Activated T-cell treated with anti-CD3 and anti-CD28 coated beads, Interleukin-2, amount 50 U/mL, for 24 hours (primary cell): ENCODE results near the gene NLRP6.
"Not testable (repeated sequence)": the region's sequence is repeated elsewhere in the genome, so short reads cannot be mapped to it uniquely, and the experiment has no call there.

Experiments
- DNase-seq: peaks from one replicate; pipeline ENCODE4 v3.0.0-alpha.2; 2020
- H3K27ac Mint-ChIP-seq: 2 replicates; pipeline ENCODE4 v1.8.0; 2020; ENCODE audit warnings: mild to moderate bottlenecking, mixed read lengths
- H3K27me3 Mint-ChIP-seq: 2 replicates; pipeline ENCODE4 v1.8.0; 2020; ENCODE audit warnings: mixed read lengths
- H3K36me3 Mint-ChIP-seq: 2 replicates; pipeline ENCODE4 v1.8.0; 2020; ENCODE audit warnings: low read depth, mixed read lengths
- H3K4me1 Mint-ChIP-seq: 2 replicates; pipeline ENCODE4 v1.8.0; 2020; ENCODE audit warnings: low read depth, mixed read lengths
- H3K4me3 Mint-ChIP-seq: 2 replicates; pipeline ENCODE4 v1.8.0; 2020; ENCODE audit warnings: mild to moderate bottlenecking, moderate library complexity, mixed read lengths
- H3K9me3 Mint-ChIP-seq: 2 replicates; pipeline ENCODE4 v1.8.0; 2020; ENCODE audit warnings: mixed read lengths

The NLRP6 gene

DNA sequence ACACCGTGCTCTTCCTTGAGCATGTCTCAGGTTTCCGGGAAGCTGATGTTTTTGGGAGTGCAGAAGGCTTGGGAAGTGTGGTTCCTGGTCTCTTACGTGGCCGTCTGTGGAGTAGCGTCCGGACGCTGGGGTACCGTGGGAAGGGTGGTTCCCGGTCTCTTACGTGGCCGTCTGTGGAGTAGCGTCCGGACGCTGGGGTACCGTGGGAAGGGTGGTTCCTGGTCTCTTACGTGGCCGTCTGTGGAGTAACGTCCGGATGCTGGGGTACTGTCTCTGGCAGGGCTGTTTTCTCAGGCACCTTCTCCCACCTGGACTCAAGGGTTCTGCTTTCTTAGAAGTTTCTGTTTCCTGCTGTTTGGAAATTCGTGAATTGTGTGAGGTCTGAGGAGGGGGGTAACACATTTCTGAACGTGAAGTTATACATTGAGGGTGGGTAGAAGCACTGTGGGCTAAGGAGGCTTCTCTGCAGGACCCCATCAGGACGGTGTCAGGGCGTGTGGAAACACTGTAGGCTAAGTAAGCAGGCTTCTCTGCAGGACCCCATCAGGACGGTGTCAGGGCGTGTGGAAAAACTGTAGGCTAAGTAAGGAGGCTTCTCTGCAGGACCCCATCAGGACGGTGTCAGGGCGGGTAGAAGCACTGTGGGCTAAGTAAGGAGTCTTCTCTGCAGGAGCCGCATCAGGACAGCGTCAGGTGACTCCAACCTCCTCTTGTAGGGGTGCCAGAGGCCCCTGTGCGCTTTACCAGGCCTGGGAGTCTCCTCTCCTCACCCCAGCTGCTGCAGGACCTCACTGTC, 47.8 kb downstream of the NLRP6 start:
- Mint-ChIP-seq H3K4me1 (peaks cover 59% of the 10 kb centered on the region), H3K4me3 (peak overlapping the region; percentile 67)

DNA sequence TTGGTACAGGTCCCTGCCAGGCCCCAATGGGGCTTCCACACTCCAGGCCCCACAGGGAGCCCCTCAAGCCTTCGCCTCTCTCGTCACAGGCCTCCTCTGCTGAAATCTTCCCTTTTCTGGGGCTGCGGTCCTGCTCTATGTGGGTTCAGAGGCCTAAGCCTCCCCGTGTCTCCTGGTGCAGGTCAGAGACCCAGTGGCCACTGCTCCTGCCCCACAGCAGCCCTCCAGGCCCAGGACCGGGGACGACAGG, 48.3 kb downstream of the NLRP6 start:
- Mint-ChIP-seq H3K4me1 (peaks cover 64% of the 10 kb centered on the region), H3K27ac (peak overlapping the region; percentile 96)
- no peak for DNase-seq

More for the DNA sequence above, 47.8 kb downstream of the NLRP6 start:
- no peak for DNase-seq
- Mint-ChIP-seq H3K27me3 (no peaks in the 10 kb centered on the region), H3K36me3 (no peaks in the 10 kb centered on the region), H3K27ac (peak overlapping the region; percentile 96), H3K9me3 (no peaks in the 10 kb centered on the region)

DNA sequence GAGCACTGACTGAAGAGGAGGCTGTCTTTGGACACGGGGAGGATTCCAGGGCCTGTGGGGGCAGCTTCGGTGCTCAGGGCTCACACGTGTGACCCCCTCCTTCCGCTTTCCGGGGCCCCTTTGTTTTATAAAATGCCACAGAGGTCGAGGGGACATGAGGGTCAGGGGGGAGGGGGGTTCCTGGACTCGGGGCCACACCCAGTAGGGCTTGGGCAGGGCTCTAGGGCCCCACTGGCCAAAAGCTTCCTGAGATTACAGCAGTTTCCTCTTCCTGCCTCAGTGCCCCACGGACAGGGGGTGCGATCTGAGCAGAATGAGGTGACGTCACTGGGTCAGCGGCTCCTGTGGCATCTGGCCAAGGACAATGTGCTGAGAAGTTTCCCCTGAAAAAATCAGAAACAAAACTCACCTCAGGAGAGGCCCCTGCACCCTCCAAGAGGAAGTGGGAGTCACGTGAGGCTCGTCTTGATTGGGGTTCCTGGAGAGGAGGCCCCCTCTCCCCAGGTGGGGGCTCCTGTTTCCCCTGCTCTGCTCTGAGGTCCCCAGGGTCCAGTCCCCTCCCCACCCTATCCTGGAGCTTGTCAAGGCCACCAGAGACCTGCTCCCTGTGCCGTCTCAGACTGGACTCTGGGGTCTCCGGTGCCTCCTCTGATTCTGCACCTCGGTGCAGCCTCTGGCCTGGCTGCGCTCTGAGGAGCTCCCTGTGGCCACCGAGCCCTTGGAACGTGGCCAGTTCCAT, 48.8 kb downstream of the NLRP6 start:
- H3K9me3 Mint-ChIP-seq = no peaks in the 10 kb centered on the region
- peak; percentile 75 for DNase-seq
- H3K27me3 Mint-ChIP-seq = no peaks in the 10 kb centered on the region
- H3K27ac Mint-ChIP-seq = peak overlapping the region; percentile 96
- H3K4me1 Mint-ChIP-seq = peaks cover 69% of the 10 kb centered on the region
- H3K36me3 Mint-ChIP-seq = no peaks in the 10 kb centered on the region
- H3K4me3 Mint-ChIP-seq = peak overlapping the region; percentile 67

More for the DNA sequence above, 48.3 kb downstream of the NLRP6 start:
- H3K27me3 Mint-ChIP-seq = no peaks in the 10 kb centered on the region
- no peaks in the 10 kb centered on the region for H3K9me3 Mint-ChIP-seq
- peak overlapping the region; percentile 67 for H3K4me3 Mint-ChIP-seq
- H3K36me3 Mint-ChIP-seq = no peaks in the 10 kb centered on the region

DNA sequence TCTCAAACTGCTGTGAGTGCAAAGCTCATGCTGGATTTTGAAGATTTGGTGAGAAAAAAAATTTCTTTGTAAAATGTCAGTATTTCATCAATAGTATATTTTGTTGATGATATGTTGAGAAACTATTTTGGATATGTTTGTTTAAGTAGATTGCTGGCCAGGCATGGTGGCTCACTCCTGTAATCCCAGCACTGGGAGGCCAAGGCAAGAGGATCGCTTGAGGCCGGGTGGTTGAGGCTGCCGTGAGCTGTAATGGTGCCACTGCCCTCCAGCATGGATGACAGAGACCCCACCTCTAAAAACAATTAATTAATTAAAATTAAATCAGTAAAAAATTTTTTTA, 49.3 kb downstream of the NLRP6 start:
- no peaks in the 10 kb centered on the region for H3K9me3 Mint-ChIP-seq
- H3K4me3 Mint-ChIP-seq = peak overlapping the region; percentile 67
- no peak for DNase-seq
- H3K4me1 Mint-ChIP-seq = peaks cover 71% of the 10 kb centered on the region
- no peaks in the 10 kb centered on the region for H3K27me3 Mint-ChIP-seq
- peak overlapping the region; percentile 96 for H3K27ac Mint-ChIP-seq
- no peaks in the 10 kb centered on the region for H3K36me3 Mint-ChIP-seq

DNA sequence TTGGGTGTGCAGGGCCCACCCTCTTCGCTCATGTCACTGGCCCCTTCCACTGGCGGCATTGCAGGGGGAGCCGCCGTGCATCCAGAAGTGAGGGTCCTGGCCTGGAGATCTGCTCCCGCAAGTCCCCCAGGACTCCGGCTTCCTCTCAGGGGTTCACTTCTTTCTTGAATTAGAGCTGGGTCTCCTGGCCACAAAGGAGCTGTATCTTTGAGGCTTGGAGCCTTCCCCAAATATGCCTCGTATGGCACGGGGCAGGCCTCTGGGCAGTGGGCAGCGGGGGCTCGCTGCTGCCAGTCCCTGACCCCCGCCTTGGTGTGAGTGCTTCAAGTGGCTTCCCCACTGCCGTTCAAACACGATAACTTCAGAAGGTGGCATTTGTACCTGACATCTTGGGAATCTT, 49.8 kb downstream of the NLRP6 start:
- DNase-seq = peak; percentile 32
- Mint-ChIP-seq H3K4me3 (no peak overlapping the region), H3K27ac (no peak overlapping the region), H3K4me1 (peaks cover 75% of the 10 kb centered on the region), H3K27me3 (no peaks in the 10 kb centered on the region), H3K36me3 (no peaks in the 10 kb centered on the region), H3K9me3 (no peaks in the 10 kb centered on the region)

DNA sequence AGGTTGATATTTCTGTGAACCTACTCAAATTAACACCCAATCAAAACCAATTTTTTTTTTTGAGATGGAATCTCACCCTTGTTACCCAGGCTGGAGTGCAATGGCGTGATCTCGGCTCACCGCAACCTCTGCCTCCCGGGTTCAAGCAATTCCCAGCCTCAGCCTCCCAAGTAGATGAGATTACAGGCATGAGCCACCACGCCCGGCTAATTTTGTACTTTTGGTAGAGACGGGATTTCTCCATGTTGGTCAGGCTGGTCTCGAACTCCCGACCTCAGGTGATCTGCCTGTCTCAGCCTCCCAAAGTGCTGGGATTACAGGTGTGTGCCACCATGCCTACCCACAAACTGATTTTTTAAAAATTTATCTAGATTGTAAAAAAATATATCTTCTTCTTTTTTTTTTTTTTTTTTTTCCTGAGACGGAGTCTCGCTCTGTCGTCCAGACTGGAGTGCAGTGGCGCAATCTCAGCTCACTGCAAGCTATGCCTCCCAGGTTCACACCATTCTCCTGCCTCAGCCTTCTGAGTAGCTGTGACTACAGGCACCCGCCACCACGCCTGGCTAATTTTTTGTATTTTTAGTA, 50.4 kb downstream of the NLRP6 start:
- not testable (repeated sequence) for H3K36me3 Mint-ChIP-seq, H3K27me3 Mint-ChIP-seq, H3K27ac Mint-ChIP-seq, H3K4me3 Mint-ChIP-seq, H3K9me3 Mint-ChIP-seq
- peaks cover 75% of the 10 kb centered on the region for H3K4me1 Mint-ChIP-seq
- DNase-seq = peak; percentile 25

DNA sequence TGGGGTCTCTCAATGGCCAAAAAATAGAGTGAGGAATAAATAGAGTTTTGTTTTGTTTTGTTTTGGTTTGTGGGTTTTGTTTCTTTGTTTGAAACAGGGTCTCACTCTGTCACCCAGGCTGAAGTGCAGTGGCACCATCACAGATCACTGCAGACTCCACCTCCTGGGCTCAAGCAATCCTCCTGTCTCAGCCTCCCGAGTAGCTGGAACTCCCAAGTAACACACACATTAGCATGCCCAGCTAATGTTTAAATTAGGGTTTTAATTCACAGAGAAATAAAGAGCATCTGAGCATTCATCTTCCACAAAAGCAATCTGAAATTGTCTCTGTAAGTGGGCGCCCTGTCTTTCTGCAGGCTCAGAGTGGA, 51.7 kb downstream of the NLRP6 start:
- H3K4me1 Mint-ChIP-seq = peaks cover 66% of the 10 kb centered on the region
- H3K9me3 Mint-ChIP-seq = no peaks in the 10 kb centered on the region
- DNase-seq = peak; percentile 27
- no peaks in the 10 kb centered on the region for H3K27me3 Mint-ChIP-seq
- no peaks in the 10 kb centered on the region for H3K36me3 Mint-ChIP-seq
- peak overlapping the region; percentile 63 for H3K27ac Mint-ChIP-seq
- H3K4me3 Mint-ChIP-seq = no peak overlapping the region

DNA sequence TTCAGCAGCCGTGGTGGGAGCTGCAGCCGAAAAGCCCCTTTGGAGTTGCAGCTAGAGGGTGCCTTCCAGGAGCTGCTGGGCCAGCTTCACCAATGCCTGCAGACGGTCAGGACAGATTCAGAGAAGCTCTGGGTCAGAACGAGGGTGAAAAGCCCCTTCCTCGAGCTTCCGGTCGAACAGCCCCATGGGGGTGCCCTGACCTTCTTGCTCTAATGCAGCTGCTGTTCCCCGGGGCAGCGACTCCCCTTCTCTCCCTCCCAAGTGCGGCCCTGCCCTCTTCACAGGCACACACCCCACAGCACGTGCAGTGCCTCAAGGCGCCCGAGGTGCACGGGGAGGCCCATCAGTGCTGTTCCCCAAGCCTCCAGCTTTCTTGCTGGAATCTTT, 52.1 kb downstream of the NLRP6 start:
- Mint-ChIP-seq H3K27ac (peak overlapping the region; percentile 44), H3K36me3 (no peaks in the 10 kb centered on the region), H3K4me3 (no peak overlapping the region), H3K27me3 (no peaks in the 10 kb centered on the region), H3K9me3 (no peaks in the 10 kb centered on the region), H3K4me1 (peaks cover 64% of the 10 kb centered on the region)
- peak; percentile 30 for DNase-seq

DNA sequence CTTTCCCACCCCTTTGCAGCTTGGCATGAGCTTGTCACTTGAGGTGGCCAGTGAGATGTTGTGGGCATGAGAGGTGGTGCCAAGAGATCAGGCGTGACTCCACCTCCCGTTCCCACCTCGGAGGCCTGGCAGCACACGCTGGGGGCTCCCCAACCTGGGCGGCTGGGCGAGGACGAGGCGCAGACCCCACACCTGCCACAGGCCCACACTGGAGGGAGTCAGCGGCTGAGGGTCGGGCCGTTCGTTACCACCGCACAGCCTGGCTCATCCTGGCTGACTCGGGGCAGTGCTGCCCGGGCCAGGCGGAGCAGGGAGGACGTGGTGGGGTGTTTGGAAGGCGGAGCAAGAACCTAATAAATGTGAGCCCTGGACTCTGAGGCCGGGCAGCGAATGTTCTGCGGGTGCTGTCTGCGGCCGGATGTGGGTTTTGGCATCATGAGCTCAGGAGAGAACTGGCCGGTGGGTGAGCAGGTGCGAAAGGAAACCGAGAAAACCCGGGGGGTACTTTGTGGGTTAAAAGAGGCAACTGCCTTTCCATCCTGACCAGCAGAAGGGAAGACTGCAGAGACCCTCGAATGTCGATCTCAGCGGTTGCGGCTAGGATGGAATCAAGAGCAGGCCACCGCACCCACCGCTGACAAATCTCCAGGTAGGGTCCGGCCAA, 52.6 kb downstream of the NLRP6 start:
- Mint-ChIP-seq H3K4me1 (peaks cover 65% of the 10 kb centered on the region), H3K4me3 (peak overlapping the region; percentile 35), H3K27me3 (no peaks in the 10 kb centered on the region), H3K9me3 (no peaks in the 10 kb centered on the region), H3K27ac (peak overlapping the region; percentile 74), H3K36me3 (no peaks in the 10 kb centered on the region)
- peak; percentile 42 for DNase-seq

DNA sequence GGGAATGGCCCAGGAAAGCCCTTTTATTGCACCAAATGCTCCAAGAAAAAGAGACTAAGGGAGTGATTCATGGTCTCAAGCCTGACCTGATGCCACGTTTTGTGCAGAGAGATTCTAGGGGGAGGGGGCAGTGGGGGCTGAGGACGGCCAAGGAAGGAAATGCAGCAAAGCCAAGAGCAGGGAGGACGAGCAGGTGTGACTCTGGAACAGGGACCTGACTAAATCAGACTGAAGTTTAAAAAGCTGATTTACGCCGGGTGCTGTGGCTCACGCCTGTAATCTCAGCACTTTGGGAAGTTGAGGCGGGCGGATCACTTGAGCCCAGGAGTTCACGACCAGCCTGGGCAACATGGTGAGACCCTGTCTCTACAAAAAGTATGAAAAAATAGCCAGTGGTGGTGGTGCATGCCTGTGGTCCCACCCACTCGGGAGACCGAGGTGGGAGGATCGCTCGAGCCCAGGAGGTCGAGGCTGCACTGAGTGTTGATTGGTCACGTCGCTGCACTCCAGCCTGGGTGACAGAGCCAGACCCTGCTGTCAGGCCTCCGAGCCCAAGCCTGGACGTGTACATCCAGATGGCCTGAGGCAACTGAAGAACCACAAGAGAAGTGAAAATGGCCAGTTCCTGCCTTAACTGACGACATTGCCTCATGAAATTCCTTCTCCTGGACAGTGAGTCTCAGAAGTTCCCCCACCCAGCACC, 53.3 kb downstream of the NLRP6 start:
- DNase-seq = peak; percentile 31
- Mint-ChIP-seq H3K27me3 (no peaks in the 10 kb centered on the region), H3K36me3 (no peaks in the 10 kb centered on the region), H3K9me3 (no peaks in the 10 kb centered on the region), H3K4me1 (peaks cover 65% of the 10 kb centered on the region), H3K27ac (peak overlapping the region; percentile 74), H3K4me3 (peak overlapping the region; percentile 35)

DNA sequence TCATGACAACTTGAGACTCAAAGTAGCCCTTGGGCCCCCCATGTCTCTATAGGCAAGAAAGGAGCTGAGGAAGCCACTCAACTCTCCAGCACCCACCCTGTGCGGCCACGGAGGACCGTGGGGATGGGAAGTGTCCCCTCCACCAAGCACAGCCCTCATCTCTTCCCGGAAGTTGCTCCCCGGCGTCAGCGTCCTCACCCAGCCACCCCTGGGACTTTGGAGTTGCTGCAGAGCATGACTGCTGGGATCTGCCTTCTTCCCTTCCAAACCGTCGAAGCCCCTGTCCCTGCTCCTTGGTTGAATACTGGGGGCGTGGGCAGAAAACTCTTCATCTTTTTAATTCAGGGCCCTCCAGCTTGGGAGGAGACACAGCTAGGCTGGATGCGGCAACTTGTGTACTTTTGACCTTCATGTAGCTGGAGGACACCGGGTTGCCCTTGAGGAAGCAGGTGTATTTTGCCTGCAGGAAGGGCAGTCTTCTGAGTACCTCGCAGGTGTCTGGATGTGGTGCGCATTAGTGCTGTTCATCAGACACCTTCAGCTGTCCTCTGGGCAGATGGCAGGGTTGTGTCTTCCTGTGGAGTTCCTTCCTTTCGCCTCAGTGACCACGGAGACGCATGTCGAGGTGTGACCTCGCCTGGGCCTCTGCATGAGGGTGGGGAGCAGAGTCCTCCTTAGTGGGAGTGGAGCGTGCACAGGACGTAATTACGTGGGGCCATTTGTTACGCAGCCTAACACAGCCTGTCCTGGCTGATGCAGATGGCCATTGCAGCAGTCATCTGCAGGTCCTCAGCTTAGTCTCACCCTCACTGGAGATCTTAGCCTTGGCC, 54.7 kb downstream of the NLRP6 start:
- H3K36me3 Mint-ChIP-seq = no peaks in the 10 kb centered on the region
- H3K27ac Mint-ChIP-seq = no peak overlapping the region
- H3K27me3 Mint-ChIP-seq = no peaks in the 10 kb centered on the region
- peaks cover 57% of the 10 kb centered on the region for H3K4me1 Mint-ChIP-seq
- no peak overlapping the region for H3K4me3 Mint-ChIP-seq
- DNase-seq = peak; percentile 25
- H3K9me3 Mint-ChIP-seq = no peaks in the 10 kb centered on the region

DNA sequence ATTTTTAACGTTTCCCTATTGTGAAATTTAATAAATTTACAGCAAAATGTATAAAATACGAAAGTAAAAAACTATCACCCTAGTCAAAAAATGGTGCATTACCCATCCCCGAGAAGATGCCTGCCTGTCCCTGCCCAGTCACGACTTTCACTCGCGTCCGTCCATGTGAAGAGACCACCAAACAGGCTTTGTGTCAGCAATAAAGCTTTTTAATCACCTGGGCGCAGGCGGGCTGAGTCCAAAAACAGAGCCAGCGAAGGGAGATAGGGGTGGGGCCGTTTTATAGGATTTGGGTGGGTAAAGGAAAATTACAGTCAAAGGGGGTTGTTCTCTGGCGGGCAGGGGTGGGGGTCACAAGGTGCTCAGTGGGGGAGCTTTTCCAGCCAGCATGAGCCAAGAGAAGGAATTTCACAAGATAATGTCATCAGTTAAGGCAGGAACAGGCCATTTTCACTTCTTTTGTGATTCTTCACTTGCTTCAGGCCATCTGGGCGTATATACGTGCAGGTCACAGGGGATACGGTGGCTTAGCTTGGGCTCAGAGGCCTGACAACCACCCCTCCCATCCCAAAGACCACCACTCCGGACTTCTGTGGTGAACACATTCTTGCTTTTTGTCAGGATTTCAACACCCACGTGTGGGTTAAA, 55.5 kb downstream of the NLRP6 start:
- H3K36me3 Mint-ChIP-seq, H3K9me3 Mint-ChIP-seq, H3K27me3 Mint-ChIP-seq, H3K27ac Mint-ChIP-seq, H3K4me3 Mint-ChIP-seq: not testable (repeated sequence)
- peak; percentile 16 for DNase-seq
- peaks cover 53% of the 10 kb centered on the region for H3K4me1 Mint-ChIP-seq

DNA sequence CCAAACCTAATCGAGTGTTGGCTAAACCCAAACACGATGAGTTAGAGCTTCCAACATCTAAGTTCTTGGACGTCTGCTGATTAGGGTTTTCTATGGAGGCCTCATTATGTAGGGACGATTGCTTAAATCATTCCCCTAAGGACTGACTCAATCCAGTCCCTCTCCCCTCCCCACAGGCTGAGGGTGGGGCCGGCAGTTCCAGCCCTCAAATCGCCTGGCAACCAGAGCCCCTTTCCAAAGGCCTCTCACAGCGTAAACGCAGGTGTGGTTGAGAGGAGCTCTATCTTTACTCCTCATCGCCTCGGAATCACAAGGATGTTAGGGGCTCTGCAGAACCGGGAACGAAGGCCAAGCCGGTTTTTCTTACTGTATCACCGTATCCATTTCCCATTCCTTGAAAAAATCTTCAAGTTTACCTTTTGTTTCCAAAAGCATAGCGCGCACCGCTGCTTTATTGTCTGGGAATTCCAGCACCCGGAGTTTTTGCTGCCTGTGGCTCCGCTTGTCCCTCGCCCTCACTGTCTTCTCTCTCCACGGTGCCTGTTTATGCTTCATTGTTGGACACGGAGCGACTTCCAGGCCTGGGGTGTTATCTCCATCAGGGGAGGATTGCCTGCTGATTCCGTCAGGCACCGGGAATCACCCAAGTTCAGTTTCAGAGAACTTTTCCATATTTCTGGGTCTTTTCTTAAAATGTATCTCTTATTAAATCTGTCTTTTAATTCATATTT, 56.2 kb downstream of the NLRP6 start:
- no peaks in the 10 kb centered on the region for H3K9me3 Mint-ChIP-seq
- DNase-seq = peak; percentile 17
- no peak overlapping the region for H3K4me3 Mint-ChIP-seq
- H3K27ac Mint-ChIP-seq = no peak overlapping the region
- no peaks in the 10 kb centered on the region for H3K27me3 Mint-ChIP-seq
- peaks cover 48% of the 10 kb centered on the region for H3K4me1 Mint-ChIP-seq
- H3K36me3 Mint-ChIP-seq = no peaks in the 10 kb centered on the region
